ENCODE data around the gene PREPL.

DNA sequence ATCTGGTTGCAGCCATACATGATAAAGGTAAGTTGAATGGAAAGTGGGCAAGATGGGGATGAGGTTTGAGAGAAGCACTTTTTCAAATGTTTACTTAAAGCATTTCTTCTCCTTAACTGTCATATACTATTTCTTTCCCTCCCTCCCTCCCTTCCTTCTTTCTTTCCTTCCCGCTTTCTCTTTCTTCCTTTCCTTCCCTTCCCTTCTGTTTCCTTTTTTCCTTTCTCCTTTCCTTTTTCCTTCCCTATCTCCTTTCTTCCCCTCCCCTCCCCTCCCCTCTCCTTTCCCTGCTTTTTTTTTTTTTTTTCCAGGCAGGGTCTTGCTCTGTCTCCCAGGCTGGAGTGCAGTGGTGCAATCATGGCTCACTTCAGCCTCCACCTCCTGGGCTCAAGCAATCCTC, 80.4 kb downstream of the PREPL start:
- no peak for TF ChIP-seq SUZ12 (IDR thresholded peaks at IDR 0.05)
- TF ChIP-seq CTBP1 (IDR thresholded peaks at IDR 0.05; ENCODE audit: borderline replicate concordance): no peak
- no peak for TF ChIP-seq TARDBP (IDR thresholded peaks at IDR 0.05)
- TF ChIP-seq HDGF (IDR thresholded peaks at IDR 0.05; ENCODE audit: borderline replicate concordance): no peak
- no peak for TF ChIP-seq ARNT (IDR thresholded peaks at IDR 0.05)
- TF ChIP-seq FOXM1 (IDR thresholded peaks at IDR 0.05; ENCODE audit: borderline replicate concordance): no peak

Data from HEK293T (cell line).